Mesothelial cell of epicardium (in vitro differentiated cells): ENCODE measurements around the gene RNF34. TPM values are rescaled to one million over a fixed set of nuclear protein-coding genes. Genes with fewer than 3 reads are reported as not detected.
A peak's percentile ranks its signal among the peaks of the same experiment; 100 is the strongest.

Source experiments
- DNase-seq, 2 experiments: peaks; one replicate each; pipeline ENCODE4 v3.0.0; 2021; ENCODE audit warnings: low spot score in 2 of 2; ENCODE audit not compliant: unreplicated experiment in 2 of 2
- H3K27ac Mint-ChIP-seq: 2 replicates; pipeline ENCODE4 v1.8.0; 2021; ENCODE audit warnings: mixed read lengths
- H3K27me3 Mint-ChIP-seq: 2 replicates; pipeline ENCODE4 v1.8.0; 2021; ENCODE audit warnings: low read depth, mixed read lengths
- H3K36me3 Mint-ChIP-seq: 2 replicates; pipeline ENCODE4 v1.8.0; 2021; ENCODE audit warnings: mixed read lengths
- H3K4me1 Mint-ChIP-seq: 2 replicates; pipeline ENCODE4 v1.8.0; 2021; ENCODE audit warnings: mixed read lengths
- H3K4me3 Mint-ChIP-seq: 2 replicates; pipeline ENCODE4 v1.8.0; 2021; ENCODE audit warnings: mild to moderate bottlenecking, moderate library complexity, mixed read lengths
- H3K9me3 Mint-ChIP-seq: 2 replicates; pipeline ENCODE4 v1.8.0; 2021; ENCODE audit warnings: mixed read lengths
- CTCF ChIP-seq: fragments of 200-600 bp; sonication (generic); IDR thresholded peaks from one replicate; pipeline ENCODE4 v1.5.0; 2021; ENCODE audit warnings: antibody characterized with exemption; ENCODE audit not compliant: unreplicated experiment
- total RNA-seq: library from RNA; stranded (reverse); gene quantifications from 3 replicates; pipeline ENCODE4 v1.2.1, GENCODE V29; 2021

The RNF34 gene
- total RNA-seq, 1 donor from 2014 or later: 41.0 TPM

DNA sequence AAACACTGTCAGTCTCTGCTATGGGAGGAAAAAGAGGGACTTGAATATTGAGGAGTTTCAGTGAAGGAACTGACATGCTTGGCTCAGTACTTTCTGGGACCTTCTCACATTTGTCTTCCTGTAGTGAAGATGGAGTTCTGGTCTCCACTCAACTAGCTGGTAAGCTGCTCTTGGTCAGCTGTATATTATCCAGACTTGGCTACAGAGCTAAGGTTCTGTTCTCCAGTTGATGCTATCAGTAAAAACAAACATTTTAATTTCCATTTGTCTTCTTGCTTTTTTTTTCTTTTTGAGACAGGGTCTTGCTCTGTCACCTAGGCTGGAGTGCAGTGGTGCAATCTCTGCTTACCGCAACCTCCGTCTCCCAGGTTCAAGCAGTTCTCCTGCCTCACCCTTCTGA is 5.3 kb downstream of the RNF34 start:
- DNase-seq: no peak
- no peaks in the 10 kb centered on the region for H3K9me3 Mint-ChIP-seq
- H3K27ac Mint-ChIP-seq: peak overlapping the region; percentile 84
- TF ChIP-seq CTCF: no peak
- no peak overlapping the region for H3K4me3 Mint-ChIP-seq
- H3K36me3 Mint-ChIP-seq: peaks cover 9% of the 10 kb centered on the region
- H3K27me3 Mint-ChIP-seq: no peaks in the 10 kb centered on the region
- H3K4me1 Mint-ChIP-seq: peaks cover 33% of the 10 kb centered on the region

GRCh38 chr12:121413917-121414316 is 14.0 kb downstream of the RNF34 start:
- Mint-ChIP-seq H3K4me1 (peaks cover 3% of the 10 kb centered on the region), H3K27me3 (no peaks in the 10 kb centered on the region), H3K36me3 (peaks cover 12% of the 10 kb centered on the region), H3K27ac (peak overlapping the region; percentile 56), H3K4me3 (no peak overlapping the region), H3K9me3 (no peaks in the 10 kb centered on the region)
- no peak for DNase-seq
- no peak for TF ChIP-seq CTCF

DNA sequence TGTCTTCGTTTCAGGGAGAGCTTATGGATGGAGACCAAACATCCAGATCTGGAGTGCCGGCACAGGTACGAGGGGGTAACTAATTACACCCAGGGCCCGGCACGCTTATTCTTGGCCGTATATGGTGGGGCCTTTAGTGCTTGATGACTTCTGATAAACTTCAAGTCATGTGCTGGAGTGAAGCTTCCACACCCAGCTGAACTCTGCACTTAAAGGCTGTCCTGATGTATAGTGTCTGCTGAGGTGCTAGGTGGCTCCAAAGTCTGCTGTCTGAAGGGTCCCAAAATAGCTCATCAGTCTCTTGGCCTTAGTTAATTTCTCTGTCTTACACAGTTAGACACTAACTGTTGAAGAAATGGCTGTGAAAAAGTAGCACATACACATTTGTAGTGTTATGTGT is 17.9 kb downstream of the RNF34 start:
- H3K36me3 Mint-ChIP-seq: peaks cover 29% of the 10 kb centered on the region
- no peak for DNase-seq
- H3K9me3 Mint-ChIP-seq: no peaks in the 10 kb centered on the region
- H3K27me3 Mint-ChIP-seq: no peaks in the 10 kb centered on the region
- no peaks in the 10 kb centered on the region for H3K4me1 Mint-ChIP-seq
- TF ChIP-seq CTCF: no peak
- H3K27ac Mint-ChIP-seq: no peak overlapping the region
- H3K4me3 Mint-ChIP-seq: no peak overlapping the region

DNA sequence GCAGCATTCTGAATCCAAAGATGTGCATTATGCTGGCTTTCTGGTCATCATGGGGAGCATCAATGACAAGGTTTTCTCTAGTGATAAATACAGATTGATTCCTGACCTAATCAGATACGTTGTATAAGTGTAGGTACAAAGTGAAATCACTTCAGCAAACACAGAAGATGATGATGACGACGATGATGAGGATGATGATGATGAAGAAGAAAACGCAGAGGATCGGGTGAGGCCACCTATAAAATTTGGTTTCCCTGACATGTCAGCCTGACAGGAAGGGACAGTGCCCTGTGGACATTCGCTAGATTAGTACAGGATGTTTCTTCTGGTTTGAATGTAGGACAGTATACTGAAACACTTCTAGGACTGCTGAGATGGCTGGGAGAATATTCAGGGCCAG is 20.2 kb downstream of the RNF34 start:
- no peaks in the 10 kb centered on the region for H3K27me3 Mint-ChIP-seq
- H3K4me3 Mint-ChIP-seq: no peak overlapping the region
- H3K36me3 Mint-ChIP-seq: peaks cover 32% of the 10 kb centered on the region
- no peak for TF ChIP-seq CTCF
- no peaks in the 10 kb centered on the region for H3K9me3 Mint-ChIP-seq
- no peak overlapping the region for H3K27ac Mint-ChIP-seq
- DNase-seq: no peak
- H3K4me1 Mint-ChIP-seq: no peaks in the 10 kb centered on the region

GRCh38 chr12:121423253-121423652 is 23.3 kb downstream of the RNF34 start:
- H3K27ac Mint-ChIP-seq: no peak overlapping the region
- H3K4me3 Mint-ChIP-seq: no peak overlapping the region

More at GRCh38 chr12:121423253-121423652, 23.3 kb downstream of the RNF34 start:
- no peak for DNase-seq
- H3K36me3 Mint-ChIP-seq: peaks cover 35% of the 10 kb centered on the region
- H3K9me3 Mint-ChIP-seq: no peaks in the 10 kb centered on the region
- no peaks in the 10 kb centered on the region for H3K4me1 Mint-ChIP-seq
- H3K27me3 Mint-ChIP-seq: no peaks in the 10 kb centered on the region
- TF ChIP-seq CTCF: no peak
